GM13976 (cell line): ENCODE data around the gene IL9.
A peak's percentile ranks its signal among the peaks of the same experiment; 100 is the strongest.

Source experiments
- DNase-seq: peaks from one replicate; pipeline ENCODE4 v3.0.0; 2012; ENCODE audit warnings: low spot score
- in situ Hi-C: fragments of 300-500 bp; cut with MboI; formaldehyde crosslinking; loops from one replicate; pipeline ENCODE4 v1.12.0; 2022; ENCODE audit warnings: low sequenced_read_pairs, mixed read lengths, inconsistent platforms; ENCODE audit not compliant: unreplicated experiment
- TF ChIP-seq, protein P1 (sequence below): IDR thresholded peaks from 2 replicates; pipeline ENCODE4 v1.5.1; 2012; ENCODE audit warnings: borderline replicate concordance, mild to moderate bottlenecking; ENCODE audit not compliant: insufficient read depth; ENCODE audit errors: extremely low read depth, missing control alignments, control extremely low read depth

The IL9 gene

DNA sequence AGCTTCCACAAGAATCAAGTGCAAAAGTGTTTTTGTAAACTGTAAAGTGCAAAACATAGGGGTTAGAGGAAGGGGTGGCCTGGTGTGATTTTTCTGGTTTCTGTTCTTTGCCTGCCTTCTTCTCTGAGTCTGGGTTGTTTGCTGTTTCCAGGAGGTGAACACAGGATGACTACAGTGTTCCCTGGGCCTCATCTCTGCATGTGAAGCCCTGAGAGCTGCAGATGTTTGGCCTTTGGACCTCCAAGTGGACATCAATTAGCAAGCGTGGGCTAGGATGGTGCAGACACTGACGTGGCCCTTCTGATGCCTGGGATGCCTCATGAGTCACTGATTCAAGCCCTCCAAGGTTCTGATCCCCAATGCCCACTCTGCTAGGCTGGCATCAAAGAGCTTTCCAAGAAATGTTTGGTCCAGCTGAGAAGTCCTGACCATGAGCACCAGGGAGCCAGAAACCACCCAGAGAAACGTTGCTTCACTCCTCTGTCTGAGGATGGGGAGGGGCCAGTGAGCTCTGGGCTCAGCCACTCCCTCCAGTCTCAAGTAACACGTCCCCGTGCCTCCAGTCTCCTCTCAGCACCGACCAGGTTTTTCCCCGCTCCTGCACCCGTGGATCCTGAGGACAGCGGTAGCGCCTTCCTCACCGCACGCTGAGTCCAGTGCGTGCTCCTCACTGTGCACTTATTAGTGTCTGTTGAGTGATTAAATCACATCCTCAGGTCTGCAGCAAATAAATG is 7.6 kb downstream of the IL9 start:
- TF ChIP-seq, protein P1, sequence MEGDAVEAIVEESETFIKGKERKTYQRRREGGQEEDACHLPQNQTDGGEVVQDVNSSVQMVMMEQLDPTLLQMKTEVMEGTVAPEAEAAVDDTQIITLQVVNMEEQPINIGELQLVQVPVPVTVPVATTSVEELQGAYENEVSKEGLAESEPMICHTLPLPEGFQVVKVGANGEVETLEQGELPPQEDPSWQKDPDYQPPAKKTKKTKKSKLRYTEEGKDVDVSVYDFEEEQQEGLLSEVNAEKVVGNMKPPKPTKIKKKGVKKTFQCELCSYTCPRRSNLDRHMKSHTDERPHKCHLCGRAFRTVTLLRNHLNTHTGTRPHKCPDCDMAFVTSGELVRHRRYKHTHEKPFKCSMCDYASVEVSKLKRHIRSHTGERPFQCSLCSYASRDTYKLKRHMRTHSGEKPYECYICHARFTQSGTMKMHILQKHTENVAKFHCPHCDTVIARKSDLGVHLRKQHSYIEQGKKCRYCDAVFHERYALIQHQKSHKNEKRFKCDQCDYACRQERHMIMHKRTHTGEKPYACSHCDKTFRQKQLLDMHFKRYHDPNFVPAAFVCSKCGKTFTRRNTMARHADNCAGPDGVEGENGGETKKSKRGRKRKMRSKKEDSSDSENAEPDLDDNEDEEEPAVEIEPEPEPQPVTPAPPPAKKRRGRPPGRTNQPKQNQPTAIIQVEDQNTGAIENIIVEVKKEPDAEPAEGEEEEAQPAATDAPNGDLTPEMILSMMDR: no peak
- in situ Hi-C loops: no loop called here
- no peak for DNase-seq

DNA sequence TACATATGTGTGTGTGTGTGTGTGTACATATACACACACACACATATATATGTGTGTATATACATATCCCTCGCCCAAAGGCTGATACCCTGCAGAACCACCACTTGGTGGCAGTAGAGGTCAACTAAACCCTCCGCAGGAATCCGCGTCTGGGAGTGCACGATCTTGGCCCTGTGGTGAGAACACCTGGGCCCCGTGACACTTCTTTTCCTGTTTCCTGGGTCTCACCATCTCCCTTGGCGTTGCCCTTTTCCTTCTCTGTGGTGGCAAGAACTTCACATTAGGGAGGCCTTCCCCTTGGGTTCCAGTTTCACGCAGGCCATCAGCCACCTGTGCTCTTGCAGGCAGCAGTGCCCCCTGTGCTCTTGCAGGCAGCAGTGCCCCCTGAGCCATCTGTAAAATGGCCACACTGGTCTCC is 8.2 kb downstream of the IL9 start:
- in situ Hi-C loops: no loop called here
- TF ChIP-seq, protein P1: peak; percentile 79
- DNase-seq: peak; percentile 73

GRCh38 chr5:135886136-135886535 is 9.5 kb downstream of the IL9 start:
- in situ Hi-C loops: no loop called here
- TF ChIP-seq, protein P1: no peak
- DNase-seq: no peak

GRCh38 chr5:135885031-135885430 is 10.6 kb downstream of the IL9 start:
- in situ Hi-C loops: no loop called here
- TF ChIP-seq, protein P1: no peak
- no peak for DNase-seq

- DNase-seq: no peak
- TF ChIP-seq, protein P1: peak; percentile 17
- in situ Hi-C loops: no loop called here
Measured at GRCh38 chr5:135883441-135883840, 12.2 kb downstream of the IL9 start.

DNA sequence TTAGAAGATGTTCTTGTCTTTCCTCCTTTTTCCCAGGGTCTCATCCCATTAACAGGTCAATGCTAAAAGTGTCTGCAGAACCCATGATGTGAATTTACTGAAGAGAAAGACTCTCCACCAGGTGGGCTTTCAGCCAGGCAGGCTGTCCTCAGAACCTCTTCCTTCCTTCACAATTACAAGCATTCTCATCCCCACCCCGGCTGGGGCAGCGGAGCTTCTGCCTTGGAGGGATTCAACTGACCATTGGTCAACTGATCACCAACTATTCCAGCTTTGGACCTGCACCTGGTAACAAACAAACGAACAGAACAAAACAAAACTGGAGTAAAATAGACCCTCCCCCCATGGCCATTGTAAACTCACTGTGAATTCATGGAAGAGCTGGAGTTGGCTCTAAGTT is 12.6 kb downstream of the IL9 start:
- DNase-seq: no peak
- in situ Hi-C loops: no loop called here
- TF ChIP-seq, protein P1: no peak
